Measurements from ENCODE around the gene SAE1. TPM values are rescaled to one million over a fixed set of nuclear protein-coding genes. Genes with fewer than 3 reads are reported as not detected.

The SAE1 gene
- total RNA-seq, 1 experiment from 2014 or later = 47.5 TPM

GRCh38 chr19:47112997-47113849, 17.4 kb upstream of the SAE1 start, which contains the start of gene ZC3H4:
Gene ZC3H4, minus strand, starts transcription at chr19:47113776. Its CDS starts 1,192 bp downstream, at chr19:47112584.
- H4K20me1 ChIP-seq (ENCODE audit: insufficient read depth, low read depth, low read length) = no peaks in the 10 kb centered on the region
- peak within 1 kb of the TSS; percentile 89 for H3K4me2 ChIP-seq (ENCODE audit: low read depth, low read length, poor library complexity, severe bottlenecking)
- H3K79me2 ChIP-seq (ENCODE audit: low read length) = peaks cover 38% of the 10 kb centered on the region
- no peaks in the 10 kb centered on the region for H3K9me3 ChIP-seq (ENCODE audit: low read length)
- H3K9me2 ChIP-seq (replicated peaks; ENCODE audit: insufficient read depth, low read length) = no peaks in the 10 kb centered on the region
- DNase-seq = peak; percentile 100
- peak within 1 kb of the TSS; percentile 100 for H3K9ac ChIP-seq (ENCODE audit: low read length)
- H3K27ac ChIP-seq (ENCODE audit: low read length) = peak within 1 kb of the TSS; percentile 99
- H3K36me3 ChIP-seq (ENCODE audit: insufficient read depth, low read length) = peaks cover 15% of the 10 kb centered on the region; the same call in 1 of the 2 replicates
- no peaks in the 10 kb centered on the region for H3K27me3 ChIP-seq (ENCODE audit: low read length)
- peak within 1 kb of the TSS; percentile 19; the same call in 1 of the 2 replicates for H2AFZ ChIP-seq (ENCODE audit: low read length)
- peak within 1 kb of the TSS; percentile 95 for H3K4me3 ChIP-seq (ENCODE audit: low read length)
- H3K4me1 ChIP-seq (ENCODE audit: low read length) = peaks cover 26% of the 10 kb centered on the region

DNA sequence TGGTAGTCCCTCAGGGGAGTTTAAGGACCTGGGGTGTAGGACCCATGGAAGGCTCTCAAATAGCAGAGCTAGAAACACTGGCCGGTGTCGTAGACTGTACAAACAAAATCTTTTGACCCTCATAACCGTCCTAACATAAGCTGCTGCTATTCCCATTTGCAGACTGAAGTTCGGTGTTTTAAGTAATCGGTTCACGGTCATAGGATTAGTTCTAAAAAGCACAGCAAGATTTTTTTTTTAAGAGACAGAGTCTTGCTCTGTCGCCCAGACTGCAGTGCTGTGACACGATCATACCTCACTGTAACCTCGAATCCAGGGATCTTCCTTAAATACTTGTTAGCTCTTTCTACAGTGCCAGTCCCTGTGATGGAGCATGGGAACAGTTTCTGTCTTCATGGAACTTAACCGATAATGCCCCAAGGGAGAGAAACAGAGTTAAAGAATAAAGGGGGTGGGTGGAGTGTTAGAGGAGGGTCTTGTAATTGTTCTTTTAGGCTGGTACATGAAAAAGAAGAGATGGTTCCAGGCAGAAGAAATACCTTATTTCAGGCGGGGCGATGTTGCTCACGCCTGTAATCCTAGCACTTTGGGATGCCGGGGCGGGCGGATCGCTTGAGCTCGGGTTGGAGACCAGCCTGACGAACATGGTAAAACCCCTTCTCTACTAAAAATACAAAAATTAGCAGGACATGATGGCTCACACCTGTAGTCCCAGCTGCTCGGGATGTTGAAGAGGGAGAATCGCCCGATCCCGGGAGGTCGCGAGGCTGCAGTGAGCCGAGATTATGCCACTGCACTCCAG, 16.6 kb upstream of the SAE1 start:
- Histone ChIP-seq H3K4me1 (ENCODE audit: low read length) (peaks cover 25% of the 10 kb centered on the region), H3K9ac (ENCODE audit: low read length) (peak overlapping the region; percentile 94), H3K27ac (ENCODE audit: low read length) (peak overlapping the region; percentile 99), H3K4me3 (ENCODE audit: low read length) (peak overlapping the region; percentile 95), H3K9me3 (ENCODE audit: low read length) (no peaks in the 10 kb centered on the region), H3K79me2 (ENCODE audit: low read length) (peaks cover 30% of the 10 kb centered on the region), H3K9me2 (replicated peaks; ENCODE audit: insufficient read depth, low read length) (no peaks in the 10 kb centered on the region), H3K4me2 (ENCODE audit: low read depth, low read length, poor library complexity, severe bottlenecking) (peak overlapping the region; percentile 89), H4K20me1 (ENCODE audit: insufficient read depth, low read depth, low read length) (no peaks in the 10 kb centered on the region), H3K27me3 (ENCODE audit: low read length) (no peaks in the 10 kb centered on the region), H2AFZ (ENCODE audit: low read length) (peak overlapping the region; percentile 11; the same call in 1 of the 2 replicates), H3K36me3 (ENCODE audit: insufficient read depth, low read length) (peaks cover 15% of the 10 kb centered on the region; the same call in 1 of the 2 replicates)
- DNase-seq = no peak

GRCh38 chr19:47120470-47121067, 10.1 kb upstream of the SAE1 start:
- H3K27me3 ChIP-seq (ENCODE audit: low read length) = no peaks in the 10 kb centered on the region
- H3K4me3 ChIP-seq (ENCODE audit: low read length) = no peak overlapping the region
- no peak overlapping the region for H3K27ac ChIP-seq (ENCODE audit: low read length)
- no peaks in the 10 kb centered on the region for H3K4me1 ChIP-seq (ENCODE audit: low read length)
- no peaks in the 10 kb centered on the region for H3K79me2 ChIP-seq (ENCODE audit: low read length)
- no peak for DNase-seq
- no peak overlapping the region for H3K9ac ChIP-seq (ENCODE audit: low read length)
- no peaks in the 10 kb centered on the region for H3K9me2 ChIP-seq (replicated peaks; ENCODE audit: insufficient read depth, low read length)
- H2AFZ ChIP-seq (ENCODE audit: low read length) = no peak overlapping the region
- H3K9me3 ChIP-seq (ENCODE audit: low read length) = no peaks in the 10 kb centered on the region
- H3K36me3 ChIP-seq (ENCODE audit: insufficient read depth, low read length) = no peaks in the 10 kb centered on the region
- H4K20me1 ChIP-seq (ENCODE audit: insufficient read depth, low read depth, low read length) = no peaks in the 10 kb centered on the region
- no peak overlapping the region for H3K4me2 ChIP-seq (ENCODE audit: low read depth, low read length, poor library complexity, severe bottlenecking)

GRCh38 chr19:47122359-47123335, 8.0 kb upstream of the SAE1 start:
- Histone ChIP-seq H3K9me3 (ENCODE audit: low read length) (no peaks in the 10 kb centered on the region), H3K4me2 (ENCODE audit: low read depth, low read length, poor library complexity, severe bottlenecking) (no peak overlapping the region), H3K27ac (ENCODE audit: low read length) (no peak overlapping the region), H3K4me1 (ENCODE audit: low read length) (no peaks in the 10 kb centered on the region), H4K20me1 (ENCODE audit: insufficient read depth, low read depth, low read length) (no peaks in the 10 kb centered on the region), H3K9ac (ENCODE audit: low read length) (no peak overlapping the region), H3K27me3 (ENCODE audit: low read length) (no peaks in the 10 kb centered on the region), H3K4me3 (ENCODE audit: low read length) (no peak overlapping the region), H3K9me2 (replicated peaks; ENCODE audit: insufficient read depth, low read length) (no peaks in the 10 kb centered on the region), H2AFZ (ENCODE audit: low read length) (no peak overlapping the region), H3K36me3 (ENCODE audit: insufficient read depth, low read length) (no peaks in the 10 kb centered on the region), H3K79me2 (ENCODE audit: low read length) (no peaks in the 10 kb centered on the region)
- DNase-seq = no peak

DNA sequence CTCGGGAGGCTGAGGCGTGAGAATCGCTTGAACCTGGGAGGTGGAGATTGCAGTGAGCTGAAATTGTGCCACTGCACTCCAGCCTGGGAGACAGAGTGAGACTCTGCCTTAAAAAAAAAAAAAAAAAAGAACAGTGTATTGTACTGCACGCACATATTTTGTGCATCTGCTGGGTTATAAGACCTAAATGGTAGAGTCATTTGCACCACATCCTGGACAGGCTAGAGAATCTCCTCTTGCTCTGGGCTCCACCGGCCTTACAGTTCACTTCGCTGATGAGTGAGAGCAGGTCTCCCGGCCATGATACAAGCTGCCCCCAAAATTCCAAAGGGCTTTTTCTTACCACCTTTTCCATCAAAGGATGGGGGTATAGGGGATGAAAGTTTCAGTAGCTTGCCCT, 7.2 kb upstream of the SAE1 start:
- Histone ChIP-seq H3K9ac (ENCODE audit: low read length) (no peak overlapping the region), H3K4me3 (ENCODE audit: low read length) (no peak overlapping the region), H3K9me2 (replicated peaks; ENCODE audit: insufficient read depth, low read length) (no peaks in the 10 kb centered on the region), H4K20me1 (ENCODE audit: insufficient read depth, low read depth, low read length) (no peaks in the 10 kb centered on the region), H3K27ac (ENCODE audit: low read length) (no peak overlapping the region), H3K27me3 (ENCODE audit: low read length) (no peaks in the 10 kb centered on the region), H3K36me3 (ENCODE audit: insufficient read depth, low read length) (no peaks in the 10 kb centered on the region), H3K9me3 (ENCODE audit: low read length) (no peaks in the 10 kb centered on the region), H2AFZ (ENCODE audit: low read length) (no peak overlapping the region), H3K4me1 (ENCODE audit: low read length) (no peaks in the 10 kb centered on the region), H3K79me2 (ENCODE audit: low read length) (no peaks in the 10 kb centered on the region), H3K4me2 (ENCODE audit: low read depth, low read length, poor library complexity, severe bottlenecking) (no peak overlapping the region)
- DNase-seq = no peak

- Histone ChIP-seq H3K4me2 (ENCODE audit: low read depth, low read length, poor library complexity, severe bottlenecking) (no peak overlapping the region), H3K9me3 (ENCODE audit: low read length) (no peaks in the 10 kb centered on the region), H3K27ac (ENCODE audit: low read length) (no peak overlapping the region), H3K36me3 (ENCODE audit: insufficient read depth, low read length) (no peaks in the 10 kb centered on the region), H3K4me3 (ENCODE audit: low read length) (no peak overlapping the region), H3K9ac (ENCODE audit: low read length) (no peak overlapping the region), H4K20me1 (ENCODE audit: insufficient read depth, low read depth, low read length) (no peaks in the 10 kb centered on the region), H2AFZ (ENCODE audit: low read length) (no peak overlapping the region), H3K4me1 (ENCODE audit: low read length) (no peaks in the 10 kb centered on the region), H3K9me2 (replicated peaks; ENCODE audit: insufficient read depth, low read length) (no peaks in the 10 kb centered on the region), H3K27me3 (ENCODE audit: low read length) (no peaks in the 10 kb centered on the region), H3K79me2 (ENCODE audit: low read length) (no peaks in the 10 kb centered on the region)
- peak; percentile 82 for DNase-seq
Observed at GRCh38 chr19:47124937-47125668, 5.5 kb upstream of the SAE1 start.

DNA sequence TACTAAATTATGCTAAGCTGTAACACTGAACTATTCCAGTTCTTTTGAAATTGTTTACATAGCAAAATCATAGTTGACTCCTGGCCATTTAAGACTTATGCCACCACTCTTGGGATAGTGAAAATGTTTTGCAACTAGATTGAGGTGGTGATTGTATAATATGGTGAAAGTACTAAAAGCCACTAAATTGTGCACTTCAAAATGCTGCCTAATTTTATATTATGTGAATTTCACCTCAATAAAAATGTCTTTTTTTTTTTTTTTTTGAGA, 5.0 kb upstream of the SAE1 start:
- H2AFZ ChIP-seq (ENCODE audit: low read length) = no peak overlapping the region
- no peak overlapping the region for H3K4me2 ChIP-seq (ENCODE audit: low read depth, low read length, poor library complexity, severe bottlenecking)
- H3K4me1 ChIP-seq (ENCODE audit: low read length) = peaks cover 3% of the 10 kb centered on the region
- no peak overlapping the region for H3K27ac ChIP-seq (ENCODE audit: low read length)
- H4K20me1 ChIP-seq (ENCODE audit: insufficient read depth, low read depth, low read length) = no peaks in the 10 kb centered on the region
- H3K9me2 ChIP-seq (replicated peaks; ENCODE audit: insufficient read depth, low read length) = no peaks in the 10 kb centered on the region
- no peak overlapping the region for H3K4me3 ChIP-seq (ENCODE audit: low read length)
- no peaks in the 10 kb centered on the region for H3K36me3 ChIP-seq (ENCODE audit: insufficient read depth, low read length)
- no peak overlapping the region for H3K9ac ChIP-seq (ENCODE audit: low read length)
- H3K79me2 ChIP-seq (ENCODE audit: low read length) = no peaks in the 10 kb centered on the region
- H3K9me3 ChIP-seq (ENCODE audit: low read length) = no peaks in the 10 kb centered on the region
- no peaks in the 10 kb centered on the region for H3K27me3 ChIP-seq (ENCODE audit: low read length)
- no peak for DNase-seq

All from Karpas-422 (cell line).